KMS-11 (cell line): ENCODE results near the gene ASPM.
A peak's percentile ranks its signal among the peaks of the same experiment; 100 is the strongest.

ENCODE experiments used
- H2AFZ ChIP-seq: fragments of 200-600 bp; sonication (generic); 2 replicates; pipeline ENCODE4 v1.6.1; 2016; ENCODE audit warnings: antibody characterized with exemption, mixed run types, low read depth
- H3K27ac ChIP-seq: fragments of 200-600 bp; sonication (generic); 2 replicates; pipeline ENCODE4 v1.6.1; 2016; ENCODE audit warnings: mild to moderate bottlenecking, mixed run types
- H3K27me3 ChIP-seq: fragments of 200-600 bp; sonication (generic); 2 replicates; pipeline ENCODE4 v1.6.1; 2017; ENCODE audit warnings: mild to moderate bottlenecking, low read depth, mixed run types, moderate library complexity; ENCODE audit not compliant: insufficient read depth
- H3K36me3 ChIP-seq: fragments of 200-600 bp; sonication (generic); 2 replicates; pipeline ENCODE4 v1.6.1; 2017; ENCODE audit warnings: mild to moderate bottlenecking, mixed run types; ENCODE audit not compliant: insufficient read depth
- H3K4me1 ChIP-seq: fragments of 200-600 bp; sonication (generic); 2 replicates; pipeline ENCODE4 v1.6.1; 2016; ENCODE audit warnings: mild to moderate bottlenecking, low read depth, mixed run types; ENCODE audit not compliant: poor library complexity, severe bottlenecking
- H3K4me2 ChIP-seq: fragments of 200-600 bp; sonication (generic); 2 replicates; pipeline ENCODE4 v1.7.0; 2016; ENCODE audit warnings: mild to moderate bottlenecking, mixed run types
- H3K4me3 ChIP-seq: fragments of 200-600 bp; sonication (generic); IDR thresholded peaks from 2 replicates; pipeline ENCODE4 v1.6.1; 2017; ENCODE audit warnings: low read depth, low read length, mixed read lengths; ENCODE audit not compliant: insufficient read depth
- H3K79me2 ChIP-seq: fragments of 200-600 bp; sonication (generic); 2 replicates; pipeline ENCODE4 v1.6.1; 2016; ENCODE audit warnings: low read depth, mixed run types; ENCODE audit not compliant: insufficient read depth
- H3K9ac ChIP-seq: fragments of 200-600 bp; sonication (generic); 2 replicates; pipeline ENCODE4 v1.6.1; 2016; ENCODE audit warnings: mild to moderate bottlenecking, mixed run types
- H4K20me1 ChIP-seq: fragments of 200-600 bp; sonication (generic); 2 replicates; pipeline ENCODE4 v1.6.1; 2016; ENCODE audit warnings: mild to moderate bottlenecking, mixed run types; ENCODE audit not compliant: insufficient read depth
- TF ChIP-seq, protein P1 (sequence below): fragments of 200-600 bp; sonication (generic); conservative IDR thresholded peaks from 2 replicates; pipeline ENCODE4 v1.6.1; 2017; ENCODE audit warnings: low read depth, mild to moderate bottlenecking, antibody characterized with exemption, low read length, moderate library complexity, mixed read lengths

The ASPM gene, protein sequence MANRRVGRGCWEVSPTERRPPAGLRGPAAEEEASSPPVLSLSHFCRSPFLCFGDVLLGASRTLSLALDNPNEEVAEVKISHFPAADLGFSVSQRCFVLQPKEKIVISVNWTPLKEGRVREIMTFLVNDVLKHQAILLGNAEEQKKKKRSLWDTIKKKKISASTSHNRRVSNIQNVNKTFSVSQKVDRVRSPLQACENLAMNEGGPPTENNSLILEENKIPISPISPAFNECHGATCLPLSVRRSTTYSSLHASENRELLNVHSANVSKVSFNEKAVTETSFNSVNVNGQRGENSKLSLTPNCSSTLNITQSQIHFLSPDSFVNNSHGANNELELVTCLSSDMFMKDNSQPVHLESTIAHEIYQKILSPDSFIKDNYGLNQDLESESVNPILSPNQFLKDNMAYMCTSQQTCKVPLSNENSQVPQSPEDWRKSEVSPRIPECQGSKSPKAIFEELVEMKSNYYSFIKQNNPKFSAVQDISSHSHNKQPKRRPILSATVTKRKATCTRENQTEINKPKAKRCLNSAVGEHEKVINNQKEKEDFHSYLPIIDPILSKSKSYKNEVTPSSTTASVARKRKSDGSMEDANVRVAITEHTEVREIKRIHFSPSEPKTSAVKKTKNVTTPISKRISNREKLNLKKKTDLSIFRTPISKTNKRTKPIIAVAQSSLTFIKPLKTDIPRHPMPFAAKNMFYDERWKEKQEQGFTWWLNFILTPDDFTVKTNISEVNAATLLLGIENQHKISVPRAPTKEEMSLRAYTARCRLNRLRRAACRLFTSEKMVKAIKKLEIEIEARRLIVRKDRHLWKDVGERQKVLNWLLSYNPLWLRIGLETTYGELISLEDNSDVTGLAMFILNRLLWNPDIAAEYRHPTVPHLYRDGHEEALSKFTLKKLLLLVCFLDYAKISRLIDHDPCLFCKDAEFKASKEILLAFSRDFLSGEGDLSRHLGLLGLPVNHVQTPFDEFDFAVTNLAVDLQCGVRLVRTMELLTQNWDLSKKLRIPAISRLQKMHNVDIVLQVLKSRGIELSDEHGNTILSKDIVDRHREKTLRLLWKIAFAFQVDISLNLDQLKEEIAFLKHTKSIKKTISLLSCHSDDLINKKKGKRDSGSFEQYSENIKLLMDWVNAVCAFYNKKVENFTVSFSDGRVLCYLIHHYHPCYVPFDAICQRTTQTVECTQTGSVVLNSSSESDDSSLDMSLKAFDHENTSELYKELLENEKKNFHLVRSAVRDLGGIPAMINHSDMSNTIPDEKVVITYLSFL (N-terminal part only)

DNA sequence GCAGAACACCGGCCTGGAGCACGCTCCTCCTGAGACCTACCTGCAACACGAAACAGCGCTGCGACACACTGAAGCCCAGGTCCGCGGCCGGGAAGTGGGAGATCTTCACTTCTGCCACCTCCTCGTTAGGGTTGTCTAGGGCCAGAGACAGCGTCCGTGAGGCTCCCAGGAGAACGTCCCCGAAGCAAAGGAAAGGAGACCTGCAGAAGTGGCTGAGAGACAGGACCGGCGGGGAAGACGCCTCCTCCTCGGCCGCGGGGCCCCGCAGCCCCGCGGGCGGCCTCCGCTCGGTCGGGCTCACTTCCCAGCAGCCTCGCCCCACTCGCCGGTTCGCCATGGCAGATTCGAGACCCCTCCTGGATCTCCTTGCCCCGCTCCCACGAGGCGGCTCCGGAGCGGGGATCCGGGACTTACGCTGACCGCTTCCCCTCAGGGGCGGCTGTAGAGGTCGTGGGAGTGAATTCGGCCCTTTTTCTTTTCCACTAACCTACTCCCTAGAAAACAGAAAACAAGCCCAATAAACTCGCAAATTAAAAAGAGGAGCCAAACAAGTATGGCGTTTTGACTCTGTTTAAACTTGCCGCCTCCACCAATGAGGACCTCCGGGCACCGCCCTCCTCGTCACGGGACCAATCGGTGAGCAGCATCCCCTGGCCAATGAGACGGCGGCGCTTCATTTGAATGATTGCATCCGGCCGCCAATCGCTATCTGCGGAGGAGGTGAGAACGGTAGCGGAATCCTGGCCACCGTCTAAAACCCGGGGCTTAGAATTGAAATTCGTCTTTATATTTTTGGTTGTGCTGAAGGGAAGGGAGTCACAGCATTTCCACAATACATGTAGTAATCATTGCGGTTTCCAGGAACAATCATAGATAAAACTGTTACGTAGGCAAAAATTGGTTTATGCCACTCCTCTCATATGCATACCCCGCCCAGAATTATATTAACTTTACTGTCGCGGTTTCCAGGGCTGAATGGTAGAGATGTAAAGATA is at the start of gene ASPM:
TSS of gene ASPM (minus strand) at position 569 of the 995 bp plus-strand sequence. CDS start at position 337, 232 bp downstream.
- Histone ChIP-seq H3K4me3 (peak within 1 kb of the TSS; percentile 75), H3K27ac (peak within 1 kb of the TSS; percentile 69), H3K27me3 (no peaks in the 10 kb centered on the region), H3K79me2 (peaks cover 50% of the 10 kb centered on the region), H3K4me2 (peak within 1 kb of the TSS; percentile 78), H3K4me1 (peaks cover 39% of the 10 kb centered on the region), H3K36me3 (peaks cover 6% of the 10 kb centered on the region), H3K9ac (peak within 1 kb of the TSS; percentile 89), H2AFZ (peak within 1 kb of the TSS; percentile 83), H4K20me1 (peaks cover 6% of the 10 kb centered on the region; the same call in 1 of the 2 replicates)
- TF ChIP-seq, protein P1, sequence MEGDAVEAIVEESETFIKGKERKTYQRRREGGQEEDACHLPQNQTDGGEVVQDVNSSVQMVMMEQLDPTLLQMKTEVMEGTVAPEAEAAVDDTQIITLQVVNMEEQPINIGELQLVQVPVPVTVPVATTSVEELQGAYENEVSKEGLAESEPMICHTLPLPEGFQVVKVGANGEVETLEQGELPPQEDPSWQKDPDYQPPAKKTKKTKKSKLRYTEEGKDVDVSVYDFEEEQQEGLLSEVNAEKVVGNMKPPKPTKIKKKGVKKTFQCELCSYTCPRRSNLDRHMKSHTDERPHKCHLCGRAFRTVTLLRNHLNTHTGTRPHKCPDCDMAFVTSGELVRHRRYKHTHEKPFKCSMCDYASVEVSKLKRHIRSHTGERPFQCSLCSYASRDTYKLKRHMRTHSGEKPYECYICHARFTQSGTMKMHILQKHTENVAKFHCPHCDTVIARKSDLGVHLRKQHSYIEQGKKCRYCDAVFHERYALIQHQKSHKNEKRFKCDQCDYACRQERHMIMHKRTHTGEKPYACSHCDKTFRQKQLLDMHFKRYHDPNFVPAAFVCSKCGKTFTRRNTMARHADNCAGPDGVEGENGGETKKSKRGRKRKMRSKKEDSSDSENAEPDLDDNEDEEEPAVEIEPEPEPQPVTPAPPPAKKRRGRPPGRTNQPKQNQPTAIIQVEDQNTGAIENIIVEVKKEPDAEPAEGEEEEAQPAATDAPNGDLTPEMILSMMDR, result no peak

DNA sequence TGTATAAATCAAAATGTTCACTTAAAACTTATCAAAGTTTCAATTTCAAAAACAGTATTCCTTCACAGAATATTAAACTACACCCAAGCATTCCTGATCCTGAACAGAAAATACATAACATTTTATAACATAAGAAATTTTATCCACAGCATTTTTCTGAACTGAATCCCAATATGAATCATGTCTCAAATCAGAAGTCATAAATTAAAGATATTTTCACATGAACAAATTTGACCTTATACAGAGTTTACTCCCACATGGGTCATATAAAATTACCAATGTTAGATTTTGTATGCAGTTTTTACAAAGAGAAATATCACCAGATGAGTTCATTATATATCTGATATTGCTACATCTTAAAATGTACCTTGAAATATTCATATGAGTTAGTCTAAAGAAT is 48.6 kb upstream of the ASPM start:
- no peak overlapping the region for H3K27ac ChIP-seq
- H3K9ac ChIP-seq, result no peak overlapping the region
- no peak overlapping the region for H3K4me2 ChIP-seq
- no peaks in the 10 kb centered on the region; the same call in 1 of the 2 replicates for H3K36me3 ChIP-seq
- H3K27me3 ChIP-seq, result no peaks in the 10 kb centered on the region
- peaks cover 17% of the 10 kb centered on the region; the same call in 1 of the 2 replicates for H3K79me2 ChIP-seq
- H3K4me3 ChIP-seq, result no peak overlapping the region
- TF ChIP-seq, protein P1, result no peak
- H2AFZ ChIP-seq, result no peak overlapping the region
- 0 out of 2 replicates have a peak, but pooled peaks cover 3% of the 10 kb centered on the region for H4K20me1 ChIP-seq
- H3K4me1 ChIP-seq, result peaks cover 28% of the 10 kb centered on the region

DNA sequence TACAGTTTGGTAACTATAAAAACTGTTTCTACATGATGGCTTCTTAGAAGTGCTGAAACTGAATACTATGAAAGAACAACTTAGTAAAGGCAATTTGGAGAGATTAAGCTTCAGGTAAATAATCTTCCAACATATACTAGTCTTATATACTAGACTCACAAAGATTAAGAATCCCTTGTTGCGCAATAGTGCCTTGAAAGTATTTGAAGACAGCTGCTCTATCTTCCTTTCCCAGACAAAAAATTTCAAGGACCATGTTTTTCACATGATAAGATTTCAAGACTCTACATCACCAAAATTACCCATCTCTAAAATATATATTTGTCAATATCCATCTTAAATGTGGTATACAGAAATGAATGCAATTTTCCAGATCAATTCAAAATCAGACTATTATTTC is 37.7 kb upstream of the ASPM start:
- H3K4me2 ChIP-seq, result no peak overlapping the region
- no peaks in the 10 kb centered on the region; the same call in 1 of the 2 replicates for H3K36me3 ChIP-seq
- TF ChIP-seq, protein P1, result no peak
- no peaks in the 10 kb centered on the region for H3K27me3 ChIP-seq
- no peaks in the 10 kb centered on the region for H3K79me2 ChIP-seq
- H3K9ac ChIP-seq, result no peak overlapping the region
- H4K20me1 ChIP-seq, result no peaks in the 10 kb centered on the region
- no peak overlapping the region for H3K4me3 ChIP-seq
- H3K27ac ChIP-seq, result no peak overlapping the region
- H3K4me1 ChIP-seq, result peaks cover 2% of the 10 kb centered on the region
- no peak overlapping the region for H2AFZ ChIP-seq
